Central memory CD8-positive, alpha-beta T cell (primary cell): ENCODE measurements around the gene ACOT8.
"Not testable (repeated sequence)": the region's sequence is repeated elsewhere in the genome, so short reads cannot be mapped to it uniquely, and the experiment has no call there.

Experiments used
- ATAC-seq: fragments of 150-1000 bp; cut with Tn5 transposase; replicated peaks from 2 replicates; pipeline ENCODE4 v1.10.0; 2022; ENCODE audit warnings: mild to moderate bottlenecking, moderate FRiP score, moderate number of reproducible peaks; ENCODE audit not compliant: poor library complexity, severe bottlenecking; ENCODE audit errors: extremely low read depth
- DNase-seq, 2 donors: peaks; one replicate each; pipeline ENCODE4 v3.0.0; 2021; ENCODE audit warnings: low spot score in 2 of 2
- H3K27ac Mint-ChIP-seq: one replicate; pipeline ENCODE4 v1.8.0; 2022; ENCODE audit warnings: low read depth, mild to moderate bottlenecking, moderate library complexity, mixed read lengths
- H3K27me3 Mint-ChIP-seq: one replicate; pipeline ENCODE4 v1.8.0; 2022; ENCODE audit warnings: mixed read lengths
- H3K36me3 Mint-ChIP-seq: one replicate; pipeline ENCODE4 v1.8.0; 2022; ENCODE audit warnings: mild to moderate bottlenecking, moderate library complexity, mixed read lengths; ENCODE audit not compliant: insufficient read depth
- H3K4me1 Mint-ChIP-seq: one replicate; pipeline ENCODE4 v1.8.0; 2022; ENCODE audit warnings: mixed read lengths
- H3K4me3 Mint-ChIP-seq: one replicate; pipeline ENCODE4 v1.8.0; 2022; ENCODE audit warnings: mild to moderate bottlenecking, moderate library complexity, mixed read lengths
- H3K9me3 Mint-ChIP-seq: one replicate; pipeline ENCODE4 v1.8.0; 2022; ENCODE audit warnings: mixed read lengths

The ACOT8 gene

DNA sequence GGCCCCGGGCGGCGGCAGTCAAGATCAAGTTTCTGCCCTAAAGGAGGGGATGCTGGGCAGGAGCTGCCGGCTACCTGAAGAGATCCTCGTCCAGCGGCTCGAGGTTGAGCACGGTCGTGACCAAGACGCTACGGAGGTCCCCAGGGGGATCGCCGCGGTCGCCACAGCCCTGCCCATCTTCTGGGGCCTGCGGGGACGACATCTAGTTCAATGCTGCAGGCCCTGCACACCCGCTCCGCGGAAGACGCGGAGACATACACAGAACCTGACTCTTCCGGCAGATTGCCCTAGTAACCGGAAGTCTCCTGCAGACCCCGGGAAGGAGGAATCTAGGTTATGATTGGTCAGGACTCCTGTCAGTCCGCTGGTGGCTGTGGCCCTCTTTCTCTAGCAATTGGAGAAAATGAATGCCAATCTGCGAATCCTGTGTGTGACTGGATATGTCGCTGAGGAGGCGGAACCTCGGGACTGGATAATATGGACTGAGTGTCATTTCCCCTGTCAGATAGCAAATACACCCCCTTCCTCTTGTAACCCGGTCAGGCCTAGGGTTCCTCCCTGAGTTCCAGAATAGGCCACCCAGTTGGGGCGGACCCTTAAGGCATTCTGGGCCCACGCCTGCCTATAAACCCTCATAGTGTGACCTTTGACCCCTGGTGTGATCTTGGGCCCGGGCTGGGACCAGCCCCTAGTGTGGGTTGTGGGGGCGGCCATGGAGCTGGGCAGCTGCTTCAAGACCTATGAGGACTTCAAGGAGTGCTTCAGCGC is at the start of gene ACOT8, which contains the start of gene ZSWIM3:
TSS of gene ACOT8 (minus strand) at position 279 of the 768 bp plus-strand sequence. CDS start at position 202, 77 bp downstream.
TSS of gene ZSWIM3 (plus strand) at position 501 of the 768 bp plus-strand sequence. CDS start at position 713, 212 bp downstream.
- DNase-seq (peak; percentile 75 to 96), ATAC-seq (peak; percentile 98)
- Mint-ChIP-seq H3K27me3 (no peaks in the 10 kb centered on the region), H3K36me3 (peaks cover 12% of the 10 kb centered on the region), H3K4me3 (peak within 1 kb of the TSS; percentile 98), H3K9me3 (no peaks in the 10 kb centered on the region), H3K4me1 (peaks cover 38% of the 10 kb centered on the region), H3K27ac (peak within 1 kb of the TSS; percentile 96)

DNA sequence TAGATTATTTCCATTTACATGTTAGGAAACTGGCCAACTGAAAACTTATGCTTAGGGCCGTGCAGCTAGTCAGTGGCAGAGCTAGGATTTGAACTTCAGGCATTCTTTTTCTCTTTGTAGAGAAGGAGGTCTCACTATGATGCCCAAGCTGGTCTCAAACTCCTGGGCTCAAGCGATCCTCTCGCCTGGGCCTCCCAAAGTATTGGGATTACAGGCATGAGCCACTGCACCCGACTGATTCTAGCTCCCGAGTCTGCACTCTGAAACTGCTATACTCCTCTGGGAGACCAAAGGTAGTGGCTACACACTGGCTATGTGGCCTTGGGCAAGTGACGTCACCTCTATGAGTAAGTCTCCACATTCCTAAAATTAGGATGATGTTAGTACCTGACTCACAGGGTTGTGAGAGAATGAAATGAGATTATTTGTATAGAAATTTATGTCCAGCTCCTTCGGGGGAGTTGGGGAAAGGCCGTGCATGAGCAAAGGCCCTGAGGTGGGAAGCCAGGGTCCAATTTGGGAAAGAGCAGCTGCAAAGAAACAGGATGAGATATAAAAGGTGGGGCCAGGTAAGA is 48.4 kb upstream of the ACOT8 start:
- Mint-ChIP-seq H3K4me1 (peaks cover 3% of the 10 kb centered on the region), H3K36me3 (no peaks in the 10 kb centered on the region), H3K4me3 (no peak overlapping the region), H3K27ac (no peak overlapping the region), H3K9me3 (no peaks in the 10 kb centered on the region), H3K27me3 (no peaks in the 10 kb centered on the region)
- no peak for DNase-seq
- no peak for ATAC-seq

GRCh38 chr20:45904583-45905504 is 47.7 kb upstream of the ACOT8 start:
- Mint-ChIP-seq H3K9me3 (no peaks in the 10 kb centered on the region), H3K36me3 (no peaks in the 10 kb centered on the region), H3K27me3 (no peaks in the 10 kb centered on the region), H3K4me3 (no peak overlapping the region), H3K4me1 (no peaks in the 10 kb centered on the region), H3K27ac (no peak overlapping the region)
- no peak for ATAC-seq
- DNase-seq = no peak

DNA sequence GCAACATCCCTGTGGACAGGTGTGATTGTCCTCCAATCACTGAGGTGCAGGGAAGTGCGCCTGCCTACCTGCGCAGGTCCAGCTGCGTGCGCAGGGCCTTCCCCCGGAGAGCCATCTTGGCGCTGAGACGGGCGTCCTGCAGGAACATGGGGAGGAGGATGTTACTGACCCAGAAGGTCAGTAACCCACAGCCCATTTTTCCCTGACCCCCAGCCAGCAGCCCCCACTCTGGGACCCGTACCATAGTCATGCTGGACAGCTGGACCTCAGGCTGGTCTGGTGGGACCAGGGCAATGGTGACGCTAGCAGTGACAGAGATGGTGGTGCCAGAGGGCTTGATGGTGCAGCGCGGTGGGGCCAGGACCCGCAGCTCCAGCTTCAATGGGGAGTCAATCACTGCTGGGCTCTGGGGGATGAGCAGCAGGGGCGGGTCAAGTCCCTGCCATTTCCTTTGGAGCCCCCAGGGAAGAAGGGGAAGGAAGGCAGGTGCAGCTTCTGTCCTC is 45.1 kb upstream of the ACOT8 start:
- peaks cover 3% of the 10 kb centered on the region for H3K36me3 Mint-ChIP-seq
- no peaks in the 10 kb centered on the region for H3K27me3 Mint-ChIP-seq
- no peak overlapping the region for H3K4me3 Mint-ChIP-seq
- H3K4me1 Mint-ChIP-seq = peaks cover 7% of the 10 kb centered on the region
- ATAC-seq = no peak
- H3K27ac Mint-ChIP-seq = no peak overlapping the region
- DNase-seq = no peak
- H3K9me3 Mint-ChIP-seq = no peaks in the 10 kb centered on the region

DNA sequence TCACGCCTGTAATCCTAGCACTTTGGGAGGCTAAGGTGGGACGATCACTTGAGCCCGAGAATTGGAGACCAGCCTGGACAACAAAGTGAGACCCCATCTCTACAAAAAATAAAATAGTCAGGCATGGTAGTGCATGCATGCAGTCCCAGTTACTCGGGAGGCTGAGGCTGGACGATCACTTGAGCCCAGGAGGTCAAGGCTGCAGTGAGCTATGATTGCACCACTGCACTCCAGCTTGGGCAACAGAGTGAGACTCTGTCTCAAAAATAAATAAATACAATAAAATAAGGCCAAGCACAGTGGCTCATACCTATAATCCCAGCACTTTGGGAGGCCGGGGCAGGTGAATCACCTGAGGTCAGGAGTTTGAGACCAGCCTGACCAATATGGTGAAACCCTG is 44.1 kb upstream of the ACOT8 start:
- H3K4me3 Mint-ChIP-seq, H3K9me3 Mint-ChIP-seq, H3K27me3 Mint-ChIP-seq: not testable (repeated sequence)

DNA sequence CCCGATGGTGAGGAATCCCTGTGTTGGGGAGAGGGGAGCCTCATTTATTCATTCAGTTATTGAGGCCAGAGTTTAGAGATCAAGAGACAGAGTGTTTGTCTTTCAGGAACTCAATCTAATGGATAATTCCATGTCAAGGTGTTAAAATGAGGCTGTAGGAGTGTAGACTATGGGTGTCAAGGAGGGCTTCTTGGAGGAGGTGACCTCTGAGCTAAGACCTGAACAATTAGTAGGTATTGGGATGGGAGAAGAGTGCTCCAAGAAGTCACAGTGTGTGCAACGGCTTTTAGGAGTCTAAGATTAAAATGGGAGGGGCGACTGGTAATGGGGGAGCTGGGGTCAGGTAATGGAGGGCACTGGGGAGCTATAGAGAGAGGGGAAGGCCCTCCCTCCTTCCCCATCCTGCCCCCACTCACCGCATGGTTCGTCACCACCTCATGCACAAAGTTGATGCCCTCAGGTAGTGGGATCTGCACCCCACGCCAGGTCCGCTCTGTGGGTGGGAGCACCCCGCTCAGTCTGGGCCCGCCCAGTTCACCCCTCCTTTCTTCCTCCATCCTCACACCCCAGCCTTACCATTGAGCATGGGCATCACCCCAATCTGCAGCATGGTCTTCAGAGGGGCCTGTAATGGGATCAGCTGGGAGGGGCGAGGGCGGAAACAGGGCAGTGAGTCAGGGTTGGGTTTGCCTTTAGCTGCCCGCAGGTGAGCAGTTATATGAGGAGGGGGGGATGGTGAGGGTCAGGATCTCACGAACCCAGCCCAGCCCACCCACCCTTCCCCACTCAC is 42.0 kb upstream of the ACOT8 start:
- no peak overlapping the region for H3K4me3 Mint-ChIP-seq
- peaks cover 7% of the 10 kb centered on the region for H3K4me1 Mint-ChIP-seq
- H3K9me3 Mint-ChIP-seq = no peaks in the 10 kb centered on the region
- H3K27me3 Mint-ChIP-seq = no peaks in the 10 kb centered on the region
- no peak for ATAC-seq
- no peak overlapping the region for H3K27ac Mint-ChIP-seq
- H3K36me3 Mint-ChIP-seq = peaks cover 15% of the 10 kb centered on the region
- DNase-seq = no peak

More for the DNA sequence above, 44.1 kb upstream of the ACOT8 start:
- not testable (repeated sequence) for DNase-seq, H3K27ac Mint-ChIP-seq, H3K4me1 Mint-ChIP-seq, H3K36me3 Mint-ChIP-seq, ATAC-seq

DNA sequence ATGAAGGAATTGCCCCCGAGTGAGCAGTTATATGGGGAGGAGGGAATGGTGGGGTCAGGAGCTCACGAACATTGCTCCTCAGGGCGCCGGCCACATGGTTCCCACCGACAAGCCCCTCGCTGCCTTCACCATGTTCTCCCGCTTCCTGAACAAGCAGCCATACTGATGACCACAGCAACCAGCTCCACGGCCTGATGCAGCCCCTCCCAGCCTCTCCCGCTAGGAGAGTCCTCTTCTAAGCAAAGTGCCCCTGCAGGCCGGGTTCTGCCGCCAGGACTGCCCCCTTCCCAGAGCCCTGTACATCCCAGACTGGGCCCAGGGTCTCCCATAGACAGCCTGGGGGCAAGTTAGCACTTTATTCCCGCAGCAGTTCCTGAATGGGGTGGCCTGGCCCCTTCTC is 41.1 kb upstream of the ACOT8 start:
- DNase-seq = no peak
- H3K9me3 Mint-ChIP-seq = no peaks in the 10 kb centered on the region
- no peak overlapping the region for H3K27ac Mint-ChIP-seq
- no peak overlapping the region for H3K4me3 Mint-ChIP-seq
- H3K36me3 Mint-ChIP-seq = peaks cover 15% of the 10 kb centered on the region
- H3K27me3 Mint-ChIP-seq = no peaks in the 10 kb centered on the region
- peaks cover 13% of the 10 kb centered on the region for H3K4me1 Mint-ChIP-seq
- ATAC-seq = no peak

- ATAC-seq (no peak), DNase-seq (no peak)
- Mint-ChIP-seq H3K36me3 (peaks cover 17% of the 10 kb centered on the region), H3K27me3 (no peaks in the 10 kb centered on the region), H3K9me3 (no peaks in the 10 kb centered on the region), H3K4me1 (peaks cover 19% of the 10 kb centered on the region), H3K27ac (no peak overlapping the region), H3K4me3 (no peak overlapping the region)
These were observed 40.5 kb upstream of the ACOT8 start for GRCh38 chr20:45897692-45898091.

GRCh38 chr20:45897289-45897688 is 40.1 kb upstream of the ACOT8 start:
- Mint-ChIP-seq H3K27me3 (no peaks in the 10 kb centered on the region), H3K36me3 (peaks cover 19% of the 10 kb centered on the region), H3K27ac (no peak overlapping the region), H3K4me3 (no peak overlapping the region), H3K4me1 (peaks cover 23% of the 10 kb centered on the region), H3K9me3 (no peaks in the 10 kb centered on the region)
- DNase-seq = no peak
- ATAC-seq = no peak

- no peak overlapping the region for H3K4me3 Mint-ChIP-seq
- H3K27me3 Mint-ChIP-seq = no peaks in the 10 kb centered on the region
- no peak overlapping the region for H3K27ac Mint-ChIP-seq
- H3K4me1 Mint-ChIP-seq = peaks cover 27% of the 10 kb centered on the region
- DNase-seq (no peak), ATAC-seq (no peak)
- H3K36me3 Mint-ChIP-seq = peaks cover 19% of the 10 kb centered on the region
- no peaks in the 10 kb centered on the region for H3K9me3 Mint-ChIP-seq
These were observed 39.5 kb upstream of the ACOT8 start for GRCh38 chr20:45896641-45897161.

GRCh38 chr20:45894797-45895196 is 37.6 kb upstream of the ACOT8 start:
- H3K4me1 Mint-ChIP-seq = peaks cover 27% of the 10 kb centered on the region
- H3K27ac Mint-ChIP-seq = no peak overlapping the region
- ATAC-seq = no peak

More at GRCh38 chr20:45894797-45895196, 37.6 kb upstream of the ACOT8 start:
- H3K4me3 Mint-ChIP-seq = no peak overlapping the region
- no peaks in the 10 kb centered on the region for H3K9me3 Mint-ChIP-seq
- H3K27me3 Mint-ChIP-seq = no peaks in the 10 kb centered on the region
- H3K36me3 Mint-ChIP-seq = peaks cover 26% of the 10 kb centered on the region
- DNase-seq = no peak
